ENCODE data around the gene SASS6. TPM values are rescaled to one million over a fixed set of nuclear protein-coding genes. Genes with fewer than 3 reads are reported as not detected.

SASS6 gene
- total and polyA plus RNA-seq, 2 donors (not counting 3 experiments of a cell fraction or from before 2014, with no cell fraction given) = 0.44 to 7.3 TPM

GRCh38 chr1:100065969-100066227 lies 66.8 kb downstream of the SASS6 start:
- intact Hi-C loops (cut with micrococcal nuclease) (no loop called here), dilution Hi-C loops (cut with MboI; ENCODE audit: extremely low pct_ligation_motif_present, low sequenced_read_pairs) (no loop called here)
- Histone ChIP-seq H3K9me1 (replicated peaks; ENCODE audit: control insufficient read depth, extremely low read depth, insufficient read depth, low read length) (no peaks in the 10 kb centered on the region), H4K20me1 (replicated peaks; ENCODE audit: control insufficient read depth, extremely low read depth, insufficient read depth, low read length) (no peaks in the 10 kb centered on the region), H3K79me2 (ENCODE audit: control insufficient read depth, insufficient read depth, low read length) (no peaks in the 10 kb centered on the region), H3K9me3 (replicated peaks; ENCODE audit: control insufficient read depth, insufficient read depth, low read length) (no peaks in the 10 kb centered on the region), H3K4me3 (replicated peaks in 1 of 3; ENCODE audit: insufficient read depth in 1 of 3, low read depth in 1 of 3, low read length in 3 of 3) (no peak overlapping the region), H3K27ac (ENCODE audit: insufficient read depth, low read depth, low read length) (no peak overlapping the region), H2AFZ (ENCODE audit: low read depth, low read length) (no peak overlapping the region), H3K36me3 (ENCODE audit: control insufficient read depth in 2 of 2, extremely low read depth in 1 of 2, insufficient read depth in 2 of 2, low read length in 2 of 2) (peaks cover 9 to 23% of the 10 kb centered on the region in 2 experiments), H3K9ac (replicated peaks; ENCODE audit: extremely low read depth, insufficient read depth, low read length) (no peak overlapping the region), H3K4me1 (ENCODE audit: control insufficient read depth, extremely low read depth, insufficient read depth, low read length) (no peaks in the 10 kb centered on the region), H3K27me3 (ENCODE audit: control insufficient read depth in 2 of 2, insufficient read depth in 2 of 2, low read length in 2 of 2) (no peaks in the 10 kb centered on the region), H3K4me2 (ENCODE audit: insufficient read depth, low read length) (no peak overlapping the region)
- BruUV-seq (replicated peaks) = no TSS peak
- DNase-seq (ENCODE audit: low read depth, low spot score) (no peak), FAIRE-seq (no peak)
- ChIA-PET POLR2A (no interaction called here), CTCF (interaction anchor here (1.2 kb wide), 1 partner anchor 394 kb away, joined by 3 read pairs; no protein-coding TSS in a partner anchor)
- TF ChIP-seq FOS (IDR thresholded peaks at IDR 0.05; ENCODE audit: borderline replicate concordance, insufficient read depth, low read length) (no peak), JUN (IDR thresholded peaks at IDR 0.05; ENCODE audit: borderline replicate concordance, insufficient read depth, insufficient read length, low read depth) (no peak), MYC (IDR thresholded peaks at IDR 0.05; ENCODE audit: low read depth, low read length) (no peak), POLR2A (IDR thresholded peaks at IDR 0.05; ENCODE audit: low read depth, low read length) (no peak), CTCF (IDR thresholded peaks at IDR 0.05; ENCODE audit: extremely low read depth in 1 of 2, insufficient read depth in 1 of 2, low read depth in 1 of 2, low read length in 2 of 2) (no peak), GATA2 (IDR thresholded peaks at IDR 0.05; ENCODE audit: insufficient read depth, insufficient read length, low read depth, low read length) (no peak), EZH2 (IDR thresholded peaks at IDR 0.05; ENCODE audit: borderline replicate concordance, low read depth, low read length, severe bottlenecking) (no peak), POLR2AphosphoS5 (IDR thresholded peaks at IDR 0.05; ENCODE audit: insufficient read depth, low read depth, low read length) (no peak)
- TF ChIP-seq, protein P1, sequence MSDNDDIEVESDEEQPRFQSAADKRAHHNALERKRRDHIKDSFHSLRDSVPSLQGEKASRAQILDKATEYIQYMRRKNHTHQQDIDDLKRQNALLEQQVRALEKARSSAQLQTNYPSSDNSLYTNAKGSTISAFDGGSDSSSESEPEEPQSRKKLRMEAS (IDR thresholded peaks at IDR 0.05; ENCODE audit: insufficient read depth, insufficient read length) = no peak
